Renal cortical epithelial cell (primary cell): Measurements from ENCODE around the gene ASB18. TPM values are rescaled to one million over a fixed set of nuclear protein-coding genes. Genes with fewer than 3 reads are reported as not detected.
A peak's percentile ranks its signal among the peaks of the same experiment; 100 is the strongest.

Experiments
- DNase-seq: peaks from one replicate; pipeline ENCODE4 v3.0.0-alpha.2; 2011; ENCODE audit warnings: low read depth
- total RNA-seq: library from RNA; depleted of rRNA; stranded (reverse); fragments of >200 nt; gene quantifications from 2 replicates; pipeline ENCODE4 v1.2.3, GENCODE V29; 2014

The ASB18 gene
- total RNA-seq, 1 donor from 2014 or later: not detected

DNA sequence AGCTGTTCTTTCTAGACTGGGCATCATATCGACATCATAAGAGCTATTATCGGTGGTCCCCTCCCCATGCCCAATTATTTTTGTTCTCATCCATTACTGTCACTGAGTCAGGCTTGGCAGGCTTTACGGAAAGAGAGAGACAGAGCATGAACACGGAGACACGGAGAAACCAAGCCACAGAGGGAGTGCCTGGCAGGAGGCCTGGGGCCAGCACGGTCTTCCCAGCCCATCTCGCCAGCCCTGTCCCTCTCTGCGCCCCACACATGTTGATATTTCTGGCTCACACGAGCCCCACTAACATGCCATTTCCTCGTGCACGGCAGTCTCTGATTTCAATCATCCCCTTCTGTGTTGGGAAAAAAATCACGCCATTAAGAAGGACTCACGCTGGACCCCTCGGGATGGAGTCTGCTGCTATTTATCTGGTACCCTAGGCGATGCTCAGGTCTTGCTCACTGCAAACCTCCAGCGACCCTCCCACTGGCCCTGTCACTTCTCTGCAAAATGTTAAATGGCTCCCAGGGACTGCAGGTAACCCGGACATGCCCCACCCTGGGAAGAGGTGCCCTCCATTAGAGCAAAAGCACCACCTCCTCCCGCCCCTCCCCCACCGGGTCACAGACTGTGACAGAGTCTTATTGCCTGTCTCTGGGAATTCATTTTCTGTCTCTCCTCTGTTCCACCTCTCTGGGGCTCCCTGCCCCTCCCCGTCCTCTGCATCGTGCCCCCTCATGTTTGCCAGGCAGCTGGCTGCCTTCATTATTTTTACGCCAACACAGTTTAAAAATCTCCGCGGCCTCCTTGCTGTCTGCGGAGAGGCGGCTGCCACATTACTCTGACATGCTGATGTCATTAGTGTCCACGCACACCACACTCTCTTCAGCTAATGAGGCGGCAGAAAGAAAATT lies 55.9 kb downstream of the ASB18 start:
- no peak for DNase-seq

DNA sequence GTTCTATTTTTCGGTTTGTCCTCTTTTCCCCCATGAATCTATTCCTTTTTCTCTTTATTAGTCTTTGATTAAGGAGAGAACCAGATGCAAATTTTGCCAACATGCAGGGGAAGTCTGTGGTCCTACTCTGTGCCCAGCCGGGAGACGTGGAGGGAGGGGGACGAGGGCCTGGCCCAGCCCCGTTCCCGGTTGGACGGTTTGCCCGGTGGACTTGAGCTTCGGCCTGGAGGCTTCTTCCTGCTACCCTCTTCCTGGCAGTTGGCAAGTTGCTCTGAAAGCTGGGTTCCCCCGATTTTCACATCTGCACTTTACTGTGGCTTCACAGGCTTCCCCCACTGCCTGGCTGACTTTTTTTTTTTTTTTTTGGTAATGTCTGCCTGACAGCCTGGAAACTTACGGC lies 56.7 kb downstream of the ASB18 start:
- no peak for DNase-seq

DNA sequence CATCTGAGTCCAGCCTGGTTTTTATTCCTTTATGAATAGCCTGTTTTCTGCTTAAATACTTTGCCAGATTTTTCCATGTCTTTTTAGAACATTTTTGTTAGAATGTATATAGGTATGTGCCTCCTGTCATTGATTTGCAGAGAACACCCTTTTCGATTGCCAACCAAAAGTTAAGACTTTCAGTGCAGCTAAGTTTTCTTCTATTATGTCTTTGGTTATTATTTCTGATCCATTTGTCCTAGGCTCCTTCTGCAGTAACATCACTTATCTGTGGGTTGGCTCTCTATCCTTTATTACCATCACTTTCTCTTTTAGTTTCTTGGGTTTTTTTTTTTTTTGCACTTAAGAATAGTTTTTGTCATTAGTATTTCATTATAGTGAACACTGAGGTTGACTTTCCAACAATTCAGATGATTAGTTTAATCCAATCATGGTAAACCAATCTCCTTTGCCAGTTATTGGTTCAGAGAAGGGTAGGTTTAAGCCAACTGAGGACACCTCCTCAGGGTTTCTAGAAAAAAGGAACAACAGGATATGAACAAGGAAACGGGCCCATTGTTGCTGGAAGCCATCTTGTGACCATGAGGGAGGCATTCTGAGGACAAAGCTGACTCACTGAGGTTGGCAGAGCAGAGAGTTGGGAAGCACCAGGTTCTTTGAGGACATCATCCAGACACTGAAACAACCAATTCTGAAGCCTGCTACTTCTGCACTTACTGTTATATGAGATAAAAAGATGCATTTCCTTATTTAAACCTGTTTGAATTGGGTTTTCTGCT lies 58.1 kb downstream of the ASB18 start:
- no peak for DNase-seq

DNA sequence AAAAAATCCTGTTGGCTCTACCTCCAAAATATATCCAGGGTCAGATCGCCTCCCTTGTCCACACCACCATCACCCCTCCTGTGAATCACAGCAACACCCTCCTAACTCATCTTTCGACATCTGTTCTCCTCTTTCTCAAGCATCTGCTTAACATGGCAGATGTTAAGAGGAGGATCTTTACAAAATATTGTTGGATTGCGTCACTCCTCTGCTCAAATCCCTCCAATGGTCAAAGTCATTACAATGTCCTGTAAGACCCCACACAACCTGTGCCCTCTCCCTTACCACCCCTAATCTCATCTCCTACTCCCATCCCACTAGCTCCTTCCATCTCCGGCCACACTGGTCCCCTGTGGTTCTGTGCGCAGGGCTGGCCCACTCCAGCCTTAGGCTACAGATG lies 59.3 kb downstream of the ASB18 start:
- DNase-seq: no peak

DNA sequence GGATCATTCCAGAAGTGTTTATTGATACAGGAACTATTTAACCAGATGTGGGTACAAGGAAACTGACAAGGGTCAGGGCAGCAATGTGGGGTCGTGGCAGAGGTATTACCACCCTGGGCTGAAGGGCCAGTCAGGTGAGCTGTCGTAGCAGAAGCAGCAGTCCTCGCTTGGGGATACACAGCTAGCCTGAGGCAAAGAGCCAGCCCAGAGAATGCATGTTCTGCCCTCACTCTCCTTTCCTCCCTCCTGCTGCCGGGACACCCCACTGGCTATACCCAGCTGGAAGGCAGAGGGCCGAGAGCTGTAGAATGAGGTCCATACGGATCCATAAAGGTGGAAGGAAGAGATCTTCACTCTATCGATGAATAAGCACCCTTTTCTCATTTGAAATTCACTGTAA lies 63.8 kb downstream of the ASB18 start:
- DNase-seq: no peak

DNA sequence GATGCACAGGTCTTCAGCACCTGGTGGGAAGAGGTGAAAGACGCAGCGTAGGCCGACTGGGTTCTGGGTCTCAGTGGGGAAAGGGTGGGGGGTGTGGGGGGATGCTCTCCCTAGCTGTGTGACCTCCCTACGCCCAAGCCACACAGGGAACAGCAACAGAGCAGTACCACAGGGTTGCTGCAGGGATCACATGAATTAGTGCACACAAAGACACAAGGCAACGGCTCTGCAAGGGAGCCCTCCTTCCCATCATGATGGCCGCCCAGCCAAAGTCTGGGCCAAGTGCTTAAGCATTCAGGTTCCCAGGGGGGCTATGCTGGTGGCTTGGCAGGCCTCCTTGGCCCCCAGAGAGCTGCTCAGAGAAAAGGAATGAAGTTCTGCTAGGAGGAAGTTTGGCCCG lies 67.8 kb downstream of the ASB18 start:
- no peak for DNase-seq

DNA sequence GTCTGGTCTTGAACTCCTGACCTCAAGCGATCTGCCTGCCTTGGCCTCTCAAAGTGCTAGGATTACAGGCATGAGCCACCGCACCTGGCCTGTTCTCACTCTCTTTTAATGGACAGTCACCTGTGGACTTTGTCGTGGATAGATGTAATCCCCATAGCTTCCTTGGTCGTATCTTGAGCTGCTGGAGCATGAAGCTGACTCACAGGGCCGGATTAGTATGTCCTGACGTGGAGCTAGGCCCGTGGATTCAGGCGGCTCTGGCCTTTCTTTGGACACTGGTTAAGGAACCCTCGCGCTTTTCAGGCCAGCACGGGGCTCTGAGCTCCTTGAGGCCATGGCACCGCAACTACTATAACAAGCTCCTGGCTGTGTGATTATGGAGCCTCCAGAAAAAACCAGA lies 68.5 kb downstream of the ASB18 start:
- no peak for DNase-seq

DNA sequence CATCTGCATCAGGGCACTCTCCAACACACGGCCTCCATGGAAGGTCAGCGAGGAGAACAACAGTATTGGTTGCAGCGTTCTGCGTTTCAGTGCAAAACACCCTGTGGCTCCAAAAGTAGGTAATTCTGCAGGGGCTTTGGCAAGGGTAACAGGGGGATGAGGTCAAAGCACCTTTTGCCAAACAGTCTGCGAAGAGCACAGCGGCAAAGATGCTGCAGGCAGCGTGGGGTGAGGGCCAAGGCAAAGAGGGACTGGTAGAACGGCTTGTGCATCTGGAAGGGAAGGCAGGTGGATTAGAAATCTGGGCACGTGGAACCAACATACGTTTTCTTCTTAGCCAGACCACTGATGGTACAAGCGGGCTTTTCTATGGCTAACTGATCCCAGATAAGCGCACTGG lies 69.4 kb downstream of the ASB18 start:
- no peak for DNase-seq

DNA sequence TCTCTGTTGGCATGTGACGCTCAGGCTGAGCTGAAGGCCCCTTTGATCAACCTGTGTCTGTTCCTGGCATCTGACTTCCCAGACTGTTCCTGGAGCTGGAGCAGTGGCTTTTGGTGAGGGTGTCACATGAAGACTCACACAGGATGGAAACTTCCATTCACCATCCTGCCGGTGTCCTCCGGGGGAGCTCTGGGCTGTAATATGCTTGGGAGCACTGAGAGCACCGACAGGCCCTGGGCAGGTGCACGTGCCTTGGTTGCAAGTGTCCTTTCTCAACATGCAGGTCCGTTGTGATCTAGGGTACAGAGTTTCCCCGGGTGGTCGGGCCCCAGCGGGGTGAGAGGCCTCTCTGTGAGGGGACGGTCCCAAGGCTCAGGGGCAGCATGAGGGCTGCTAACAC lies 71.2 kb downstream of the ASB18 start:
- no peak for DNase-seq

DNA sequence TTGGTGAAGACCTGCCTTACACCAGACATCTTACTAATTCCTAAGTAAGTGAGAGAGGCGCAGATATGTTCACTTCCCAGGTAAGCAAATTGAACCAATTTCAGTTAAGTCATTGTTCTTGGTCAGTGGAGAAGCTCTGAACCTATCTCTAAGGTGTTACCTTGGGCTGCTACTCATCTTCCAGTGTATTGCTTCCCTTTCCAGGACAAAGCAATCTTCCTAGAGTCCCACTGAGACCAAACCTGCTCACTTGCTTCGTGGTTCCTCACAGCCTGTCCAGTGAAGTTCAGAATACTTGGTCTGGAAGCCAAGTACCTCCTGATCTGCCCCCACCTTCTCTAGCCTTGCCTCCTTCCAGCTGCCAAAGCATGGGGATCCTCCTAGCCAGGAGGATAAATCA lies 73.5 kb downstream of the ASB18 start:
- no peak for DNase-seq

DNA sequence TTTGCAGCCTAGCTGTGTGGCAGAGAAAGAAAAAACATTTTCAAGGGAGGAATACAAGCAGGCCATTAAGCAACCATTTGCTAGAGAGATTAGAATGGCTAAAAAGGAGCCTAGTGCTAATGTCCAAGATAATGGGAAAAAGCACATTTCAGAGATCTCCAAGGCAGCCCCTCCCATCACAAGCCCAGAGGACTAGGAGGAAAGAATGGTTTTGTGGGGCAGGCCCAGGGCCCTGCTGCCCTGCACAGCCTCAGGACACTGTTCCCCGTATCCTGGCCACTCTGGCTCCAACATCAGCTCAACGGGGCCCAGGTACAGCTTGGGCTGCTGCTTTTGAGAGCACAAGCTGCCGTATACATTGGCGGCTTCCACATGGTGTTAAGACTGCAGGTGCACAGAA lies 79.5 kb downstream of the ASB18 start:
- DNase-seq: no peak

DNA sequence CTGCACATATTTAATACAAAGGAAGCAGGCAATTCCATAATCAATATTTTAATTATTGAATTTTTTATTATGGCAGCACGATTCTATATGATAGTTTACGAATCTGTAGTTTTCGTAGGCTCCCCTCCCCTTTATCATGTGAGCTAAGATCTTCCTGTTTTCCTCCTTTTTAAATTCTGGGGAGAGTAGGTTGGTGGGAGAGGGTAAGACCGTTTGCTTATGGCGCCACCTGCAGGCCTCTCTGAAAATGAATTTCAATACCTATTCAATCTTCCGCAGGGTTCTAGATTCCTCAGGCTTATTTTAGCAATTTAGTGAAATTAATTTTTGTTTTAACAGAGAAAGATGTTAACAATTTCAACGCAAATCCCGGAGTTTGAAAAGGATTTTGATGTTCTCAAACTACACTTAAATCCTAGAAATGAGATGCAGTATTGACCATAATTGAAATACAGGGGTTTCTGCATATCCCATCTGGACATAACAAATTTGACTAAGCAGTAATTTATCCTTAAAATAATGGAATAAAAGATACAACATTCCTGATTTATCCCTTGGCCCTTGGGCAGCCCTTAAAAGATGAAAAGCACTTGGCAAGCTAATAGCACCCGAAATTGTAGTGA lies 83.3 kb downstream of the ASB18 start:
- DNase-seq: peak; percentile 58

DNA sequence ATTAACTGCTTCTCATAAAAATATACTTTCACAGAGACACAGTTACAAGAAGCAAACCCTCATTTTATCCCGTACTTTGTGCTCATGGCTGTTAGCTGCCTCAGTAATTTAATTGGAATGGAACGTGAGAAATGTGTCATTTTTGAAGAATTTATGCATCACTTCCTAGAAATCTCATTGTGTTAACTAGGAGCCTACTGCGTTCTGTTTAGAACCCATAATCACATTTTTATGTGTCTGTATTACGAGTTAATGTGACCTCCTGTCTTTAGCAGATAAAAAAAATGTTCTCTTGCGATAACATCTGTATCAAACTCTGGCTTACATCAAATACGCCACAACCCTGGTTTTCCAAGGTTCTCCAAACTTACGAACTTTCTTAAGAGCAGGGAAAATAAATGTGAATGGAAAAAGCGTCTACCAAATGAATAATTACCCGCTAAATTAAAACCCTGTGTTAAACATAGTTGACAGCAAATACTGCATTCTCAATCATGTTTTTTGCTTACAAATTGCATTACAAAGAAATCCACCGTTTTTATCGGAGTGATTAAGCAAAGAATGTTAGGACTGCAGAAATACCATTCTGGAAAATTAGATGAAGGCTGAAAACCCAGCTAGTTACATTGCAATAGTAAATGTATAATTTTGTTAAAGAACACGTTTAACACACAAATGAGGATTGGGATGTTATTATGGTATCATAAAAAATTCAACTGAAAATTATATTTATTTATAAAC lies 84.0 kb downstream of the ASB18 start:
- peak; percentile 72 for DNase-seq

DNA sequence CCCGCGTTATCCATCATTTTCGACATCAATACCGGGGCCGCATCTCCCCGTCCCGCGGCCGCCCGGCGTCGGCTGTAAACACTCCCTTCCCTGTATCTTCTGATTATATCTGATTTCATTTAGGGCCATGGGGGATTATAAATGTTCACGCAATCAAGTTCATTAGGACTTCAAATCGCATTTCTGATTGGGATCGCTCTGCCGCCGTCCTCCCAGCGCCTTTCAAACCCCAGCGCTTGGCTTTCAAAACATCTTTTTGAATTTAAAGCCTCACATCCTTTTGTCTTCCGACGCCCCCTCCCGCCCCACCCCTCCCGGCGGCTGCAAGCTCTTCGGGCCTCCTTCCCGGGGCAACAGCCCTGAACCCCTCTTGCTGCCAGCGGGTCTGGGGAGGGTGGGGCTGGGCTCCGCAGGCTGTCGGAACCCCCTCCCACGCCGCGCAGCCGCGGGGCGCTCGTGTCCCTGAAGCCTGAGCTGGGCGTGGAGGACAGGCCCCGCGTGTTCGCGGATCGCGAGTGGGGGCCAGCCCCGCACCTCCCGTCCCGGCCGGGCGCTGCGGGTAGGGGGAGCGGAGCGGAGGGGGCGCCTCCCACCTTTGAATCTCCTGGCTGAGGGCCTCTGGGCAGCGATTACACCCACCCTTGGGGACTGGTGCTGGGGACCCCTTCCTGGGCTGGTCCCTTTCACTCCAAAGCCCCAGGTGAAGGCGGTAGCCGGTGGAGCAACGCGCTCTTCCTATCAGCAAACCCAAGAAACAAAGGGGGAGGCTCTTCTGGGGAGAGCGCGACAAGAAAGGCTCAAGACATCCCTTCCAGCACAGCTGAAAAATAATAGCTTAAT lies 84.8 kb downstream of the ASB18 start:
- DNase-seq: no peak

DNA sequence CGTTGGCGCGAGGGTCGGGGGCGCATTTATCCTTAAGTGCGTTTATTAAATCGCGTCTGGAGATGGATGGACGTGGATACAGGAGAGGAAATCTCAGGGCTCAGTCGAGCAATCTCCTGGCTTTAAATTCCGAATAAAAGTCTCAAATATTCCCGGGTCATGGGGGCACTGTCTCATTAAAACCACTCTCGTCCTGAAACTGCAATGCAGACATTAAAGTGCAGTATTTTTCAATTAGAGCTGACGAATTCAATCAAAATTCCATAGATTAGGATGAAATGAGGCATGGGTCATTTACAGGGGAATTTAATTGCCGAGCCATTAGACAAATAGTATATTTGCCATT lies 85.3 kb downstream of the ASB18 start:
- no peak for DNase-seq

DNA sequence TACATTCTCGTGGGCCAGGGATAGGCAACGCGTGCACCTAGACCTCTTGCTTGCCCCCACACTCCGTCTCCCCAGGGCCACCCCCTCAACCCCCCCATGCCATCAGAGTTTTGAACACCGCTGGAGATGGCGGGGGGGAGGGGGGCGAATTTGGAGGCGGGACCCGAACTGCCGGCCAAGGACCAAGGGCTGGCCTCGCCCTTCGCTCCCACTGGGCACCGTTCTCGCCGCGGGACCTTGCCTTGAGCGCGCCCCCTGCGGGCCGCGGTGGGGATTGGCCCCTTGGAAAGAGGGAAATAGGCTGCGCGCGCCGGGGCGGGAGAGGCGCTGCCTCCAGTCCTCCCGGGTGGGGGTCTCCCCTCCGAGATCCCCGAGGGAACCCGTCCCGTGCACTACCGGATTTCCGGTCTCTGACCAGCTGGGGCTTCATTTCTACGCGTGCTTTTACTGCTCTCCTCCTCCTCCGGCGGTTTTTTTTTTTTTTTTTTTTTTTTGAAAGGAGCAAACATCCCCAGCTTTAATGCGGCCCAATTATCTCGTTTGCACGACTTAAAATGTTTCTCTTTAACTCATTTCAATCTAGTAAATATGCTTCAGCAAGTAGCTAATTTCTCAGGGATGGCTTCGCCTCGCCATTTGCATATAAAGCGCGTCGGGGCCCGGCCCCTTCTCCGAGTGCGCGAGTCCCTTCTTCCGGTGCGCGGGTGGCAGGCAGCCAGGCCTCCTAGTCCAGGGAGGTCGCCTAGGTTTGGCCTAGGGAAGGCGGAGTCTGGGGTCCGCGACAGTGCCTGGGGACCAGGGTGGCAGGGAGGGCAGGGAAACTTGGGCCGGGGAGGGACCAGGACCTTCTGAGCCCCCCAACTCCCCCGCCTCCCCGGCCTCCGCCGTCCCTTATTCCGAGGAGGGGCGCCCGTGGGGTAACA lies 86.0 kb downstream of the ASB18 start:
- DNase-seq: peak; percentile 28

DNA sequence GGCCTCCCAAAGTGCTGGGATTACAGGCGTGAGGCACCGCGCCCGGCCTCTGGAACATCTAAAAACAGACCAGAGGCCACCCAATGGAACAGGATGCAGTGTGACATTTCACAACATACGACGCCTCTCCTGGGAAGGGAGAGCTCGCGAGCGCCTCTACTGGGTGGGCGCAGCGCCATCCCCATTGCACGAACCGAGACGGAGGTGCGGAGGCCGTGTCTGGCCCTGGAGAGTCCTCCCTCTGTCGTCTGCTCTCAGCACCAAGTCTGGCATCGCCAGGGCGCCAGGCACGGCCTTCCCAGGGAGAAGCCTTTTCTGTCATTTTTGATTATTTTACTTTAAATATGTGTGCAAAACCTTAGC lies 86.6 kb downstream of the ASB18 start:
- DNase-seq: no peak

DNA sequence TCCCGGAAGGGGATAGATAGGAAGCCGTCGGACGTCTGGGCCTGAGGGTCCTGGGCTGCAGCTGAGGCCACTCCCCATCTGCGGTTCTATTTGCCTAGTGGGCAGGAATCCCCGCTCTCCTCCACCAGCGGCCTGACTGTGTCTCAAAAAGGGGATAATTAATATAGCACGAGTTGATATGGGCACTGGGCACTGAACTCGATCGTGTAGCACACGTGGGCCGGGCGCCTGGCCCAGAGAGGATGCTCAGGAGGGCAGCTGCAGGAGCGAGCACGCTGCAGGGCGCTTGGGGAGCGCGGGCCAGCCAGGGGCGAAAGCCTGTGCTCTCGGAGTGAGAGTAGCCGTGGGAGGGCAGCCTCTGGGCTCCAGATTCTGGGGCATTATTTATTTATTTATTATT lies 87.3 kb downstream of the ASB18 start:
- DNase-seq: no peak

DNA sequence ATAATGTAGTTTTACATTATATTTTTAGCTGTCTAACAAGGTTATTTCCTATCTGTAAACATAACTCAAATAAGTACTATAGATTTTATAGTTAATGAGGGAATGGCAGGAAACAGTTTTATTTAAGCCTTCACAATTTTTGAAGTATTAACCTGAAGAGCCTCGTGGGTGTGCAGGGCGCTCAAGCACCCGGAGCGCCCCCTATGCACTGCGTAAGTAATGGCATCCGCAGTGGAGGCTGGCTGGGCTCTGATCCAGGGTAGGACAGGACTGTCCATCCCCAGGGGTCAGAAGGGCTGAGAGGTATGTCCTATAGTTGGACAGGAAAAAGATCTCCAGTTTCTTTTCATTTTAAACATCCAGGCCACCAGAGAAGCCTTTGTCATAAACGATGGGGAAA lies 87.8 kb downstream of the ASB18 start:
- DNase-seq: no peak

DNA sequence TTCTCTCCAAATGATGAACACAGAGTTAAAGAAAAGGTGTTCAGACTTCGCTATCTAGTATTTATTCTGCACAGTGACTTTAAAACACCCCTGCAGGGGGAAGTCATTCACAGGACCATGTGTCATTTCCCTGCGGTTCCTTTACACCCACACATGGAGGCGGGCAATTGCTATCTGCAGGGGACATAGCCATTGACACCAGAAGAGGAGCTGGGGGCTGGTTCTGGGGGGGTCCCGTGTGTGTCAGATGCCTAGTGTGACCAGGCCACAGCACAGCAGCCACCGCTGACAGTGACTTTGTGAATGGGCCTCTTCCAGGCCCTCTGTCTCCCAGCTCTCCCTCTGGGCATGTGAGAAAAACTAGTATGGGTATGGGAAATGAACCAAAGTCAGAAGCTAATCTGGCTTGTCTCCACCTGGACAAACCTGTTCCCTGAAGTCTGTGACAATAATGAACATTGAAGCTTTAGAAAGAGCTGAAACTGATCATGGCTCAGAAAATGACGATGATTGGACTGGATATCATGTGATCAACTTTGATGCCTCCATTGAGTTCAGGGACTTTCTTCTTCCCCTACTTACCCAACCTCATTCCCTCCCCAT lies 88.6 kb downstream of the ASB18 start:
- DNase-seq: peak; percentile 12
